Hematopoietic multipotent progenitor cell treated with erythropoietin and hydrocortisone succinate and interleukin-3 and kit ligand, for 6 days (in vitro differentiated cells): ENCODE results near the gene SKAP2.

ENCODE experiments used
- DNase-seq: peaks from one replicate; pipeline ENCODE4 v3.0.0-alpha.2; 2015

SKAP2 gene, protein sequence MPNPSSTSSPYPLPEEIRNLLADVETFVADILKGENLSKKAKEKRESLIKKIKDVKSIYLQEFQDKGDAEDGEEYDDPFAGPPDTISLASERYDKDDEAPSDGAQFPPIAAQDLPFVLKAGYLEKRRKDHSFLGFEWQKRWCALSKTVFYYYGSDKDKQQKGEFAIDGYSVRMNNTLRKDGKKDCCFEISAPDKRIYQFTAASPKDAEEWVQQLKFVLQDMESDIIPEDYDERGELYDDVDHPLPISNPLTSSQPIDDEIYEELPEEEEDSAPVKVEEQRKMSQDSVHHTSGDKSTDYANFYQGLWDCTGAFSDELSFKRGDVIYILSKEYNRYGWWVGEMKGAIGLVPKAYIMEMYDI

DNA sequence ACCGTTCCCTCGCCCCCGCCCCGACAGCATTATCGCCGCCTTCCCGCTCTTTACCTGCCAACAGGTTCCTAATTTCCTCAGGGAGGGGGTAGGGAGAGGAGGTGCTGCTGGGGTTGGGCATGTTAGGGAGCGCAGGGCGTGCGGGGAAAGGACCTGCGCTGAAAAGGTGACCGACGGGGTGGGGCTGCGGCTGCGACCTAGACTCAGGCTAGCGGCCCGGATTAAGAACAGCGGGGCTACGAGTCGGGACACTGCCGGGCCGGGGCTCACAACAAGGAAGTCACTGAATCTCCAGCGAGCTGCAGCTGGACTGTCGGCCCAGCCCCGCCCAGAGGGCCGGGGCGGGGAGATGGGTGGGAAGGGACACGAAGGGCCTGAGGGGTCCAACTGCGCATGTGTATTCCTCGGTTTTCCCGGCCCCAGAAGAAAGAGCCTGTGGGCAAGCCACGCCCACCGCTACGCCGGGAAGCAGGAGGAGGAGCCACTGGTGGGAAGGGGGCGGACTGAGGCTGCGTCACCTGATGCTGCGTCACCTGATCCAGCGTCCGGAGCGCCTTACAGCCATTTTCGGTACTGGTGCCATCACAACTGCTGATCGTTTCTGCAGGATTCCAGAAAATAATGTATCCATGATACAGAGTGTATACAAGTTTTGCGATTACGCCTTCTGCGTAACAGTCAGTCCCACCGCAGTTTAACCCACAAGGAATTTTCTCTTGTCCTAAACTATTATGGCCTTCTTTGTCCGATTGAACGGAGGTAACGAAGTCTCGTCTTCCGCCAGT is at the start of gene SKAP2:
Gene SKAP2, minus strand, starts transcription at position 282 of the 785 bp plus-strand sequence. Its CDS starts 161 bp downstream, at position 121.
- DNase-seq: peak; percentile 98

DNA sequence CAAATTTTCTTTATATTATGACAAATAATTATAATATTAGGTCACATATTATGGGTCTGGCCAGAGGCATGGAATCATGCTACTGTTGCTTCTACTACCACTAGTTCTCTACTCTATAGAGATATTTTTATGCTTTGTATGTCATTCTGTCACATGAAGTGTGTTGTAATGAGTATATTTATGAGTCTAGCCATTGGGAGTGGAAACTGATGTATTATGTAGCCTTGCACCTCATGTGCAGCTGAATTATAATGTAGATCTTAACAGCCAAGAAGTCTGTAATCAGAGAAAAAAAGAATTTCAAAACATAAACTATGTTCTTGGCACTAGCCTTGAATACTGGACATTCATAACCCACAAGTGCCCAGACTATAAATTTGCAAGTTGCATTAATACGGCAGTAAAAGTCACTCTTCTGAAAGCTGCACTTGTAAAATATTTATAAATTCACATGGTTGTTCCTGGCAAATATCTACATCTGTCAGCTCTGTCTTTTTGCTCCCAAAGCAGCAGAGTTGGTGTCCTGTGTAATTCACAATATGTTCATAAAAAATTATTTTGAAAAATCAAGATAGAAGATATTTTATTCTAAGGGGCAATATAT is 48.6 kb upstream of the SKAP2 start:
- DNase-seq: no peak

DNA sequence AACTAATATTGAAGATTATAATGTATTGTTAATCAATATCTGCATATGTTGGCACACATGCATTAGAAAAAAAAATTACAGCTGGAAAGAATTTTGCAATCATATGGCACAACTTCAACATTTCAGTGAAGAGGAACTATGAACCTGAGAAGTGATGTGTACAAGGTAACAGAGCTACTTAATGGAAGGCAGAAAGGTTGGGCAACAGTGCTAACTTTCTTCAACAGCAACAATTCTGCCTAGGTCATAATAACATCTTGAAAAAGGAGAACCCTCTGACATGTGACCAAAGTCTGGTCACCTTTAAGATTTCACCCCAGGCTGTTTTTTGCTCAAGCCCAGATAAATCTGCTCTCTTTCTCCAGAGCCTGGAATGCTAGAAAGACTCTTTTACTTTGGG is 47.9 kb upstream of the SKAP2 start:
- DNase-seq: peak; percentile 53

DNA sequence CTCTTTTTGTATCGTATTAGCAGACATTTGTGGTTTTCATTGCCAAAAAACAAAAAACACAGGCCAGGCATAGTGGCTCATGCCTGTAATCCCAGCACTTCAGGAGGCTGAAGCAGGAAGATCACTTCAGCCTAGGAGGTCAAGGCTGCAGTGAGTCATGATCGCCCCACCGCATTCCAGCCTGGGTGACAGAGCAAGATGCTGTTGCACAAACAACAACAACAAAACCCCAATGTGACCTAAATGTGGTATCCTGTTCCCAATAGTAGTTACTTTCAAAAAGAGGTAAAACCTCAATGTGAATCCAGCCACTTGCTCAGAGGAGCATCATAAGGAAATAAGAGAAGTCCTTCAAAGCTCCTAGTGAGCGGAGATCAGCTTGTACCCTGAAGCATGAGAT is 45.8 kb upstream of the SKAP2 start:
- DNase-seq: no peak

DNA sequence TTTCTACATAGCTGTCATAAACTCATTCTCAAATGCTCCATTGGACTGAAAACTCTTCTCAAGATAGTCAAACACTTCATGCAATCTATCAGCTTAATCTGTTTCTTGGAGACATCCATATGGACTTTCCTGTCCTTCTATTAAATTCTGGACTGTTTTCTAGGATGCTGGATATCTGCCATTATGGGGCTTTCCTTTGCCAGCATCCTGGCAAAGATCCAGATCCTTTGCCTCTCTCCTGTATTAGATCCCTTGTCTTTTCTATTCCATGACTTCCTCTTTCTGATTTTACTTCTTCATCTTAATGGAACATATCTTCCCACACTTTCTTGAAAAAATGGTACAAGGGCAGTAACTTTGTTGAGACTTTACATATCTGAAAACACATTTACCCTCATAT is 35.9 kb upstream of the SKAP2 start:
- no peak for DNase-seq

DNA sequence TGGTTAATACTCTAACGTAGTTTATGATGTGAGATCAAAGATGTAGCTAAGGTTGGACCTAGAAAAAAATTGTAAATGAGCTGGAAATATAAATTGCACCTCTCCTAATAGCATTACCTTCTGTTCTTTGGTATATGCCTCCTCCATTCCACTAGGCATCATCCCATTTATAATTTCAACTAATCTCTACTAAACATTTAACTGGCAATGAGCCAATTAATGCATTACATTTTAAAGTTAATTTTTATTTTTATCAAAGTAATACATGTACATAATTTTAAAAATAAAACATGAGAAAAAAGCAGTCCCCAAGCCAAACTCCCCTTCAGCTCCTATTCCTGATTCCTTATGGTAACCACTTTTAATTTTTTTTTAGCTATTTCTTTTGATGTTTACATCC is 35.1 kb upstream of the SKAP2 start:
- DNase-seq: no peak

DNA sequence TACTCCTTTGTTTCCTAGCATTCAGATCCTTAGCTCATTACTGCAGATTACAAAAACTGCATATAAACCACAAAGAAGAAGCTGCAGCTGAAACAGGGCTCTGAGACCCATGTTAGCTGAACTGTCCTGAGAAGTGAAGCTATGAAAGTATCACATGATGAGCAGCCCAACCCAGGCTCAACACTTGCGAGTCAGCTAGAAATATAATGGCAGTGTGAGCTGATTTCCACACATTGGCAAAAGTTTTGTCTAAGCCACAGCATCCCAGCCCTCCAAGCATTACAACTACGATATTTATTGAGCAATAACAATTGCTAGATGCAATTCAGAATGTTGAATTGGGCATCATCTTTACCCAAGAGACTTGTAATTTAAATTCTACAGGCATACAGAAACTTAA is 34.5 kb upstream of the SKAP2 start:
- DNase-seq: no peak

DNA sequence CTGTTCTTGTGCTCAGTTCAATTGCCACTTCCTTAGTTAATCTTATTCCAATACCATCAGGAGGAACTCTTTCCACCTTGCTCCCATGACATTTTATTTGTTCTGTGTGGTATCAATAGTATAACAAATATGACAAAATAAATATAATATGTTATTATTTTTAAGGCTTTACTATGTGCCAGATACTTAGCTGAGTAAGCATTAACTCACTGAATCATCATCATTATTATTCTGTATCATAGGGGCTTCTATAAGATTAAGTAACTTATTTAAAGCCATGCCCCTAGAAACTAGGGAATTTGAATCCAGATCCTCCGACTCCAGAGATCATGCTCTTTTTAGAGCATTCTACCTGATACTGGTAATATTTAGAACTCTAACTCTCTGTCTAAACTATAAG is 33.5 kb upstream of the SKAP2 start:
- DNase-seq: no peak

DNA sequence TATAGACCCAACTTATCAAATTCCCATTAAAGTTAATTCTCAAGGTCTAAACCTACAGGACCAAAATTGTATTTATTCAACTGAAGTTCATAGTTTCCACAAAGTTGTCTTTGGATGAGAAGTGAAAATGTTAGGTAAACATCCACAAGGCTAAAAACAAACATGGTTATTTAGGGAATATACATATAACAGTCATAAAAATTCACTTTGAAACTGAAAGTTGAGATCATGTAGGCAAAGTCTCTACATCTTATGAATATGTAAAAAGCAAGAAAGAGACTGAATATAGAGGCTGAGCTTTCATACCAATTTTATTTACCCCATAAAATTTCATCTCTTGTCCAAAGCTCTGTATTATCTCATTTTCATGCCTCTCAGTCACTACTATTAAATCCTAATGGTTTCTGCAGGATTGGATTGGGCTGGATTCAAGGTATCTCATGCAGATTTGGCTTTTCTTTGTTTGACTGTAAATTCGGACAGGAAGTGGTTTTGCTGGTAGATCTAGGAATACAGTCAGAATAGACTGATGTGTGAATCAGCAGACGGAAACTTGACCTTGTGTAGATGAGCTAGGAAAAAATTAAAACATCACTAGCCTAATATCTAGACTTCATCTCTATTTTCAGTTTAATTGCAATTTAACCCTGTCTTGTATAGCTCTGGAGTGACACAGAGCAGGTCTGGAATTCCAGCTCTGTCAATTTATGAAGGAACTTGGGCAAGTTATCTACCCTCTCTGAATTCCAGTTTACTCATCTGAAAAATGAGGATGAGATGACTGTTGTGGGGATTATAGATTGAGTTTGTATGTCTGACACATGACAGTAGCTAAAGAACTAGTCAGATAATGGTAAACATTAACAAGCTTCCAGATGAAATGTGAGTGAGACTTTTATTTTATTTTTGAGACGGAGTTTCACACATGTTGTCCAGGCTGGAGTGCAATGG is 27.3 kb upstream of the SKAP2 start:
- no peak for DNase-seq

DNA sequence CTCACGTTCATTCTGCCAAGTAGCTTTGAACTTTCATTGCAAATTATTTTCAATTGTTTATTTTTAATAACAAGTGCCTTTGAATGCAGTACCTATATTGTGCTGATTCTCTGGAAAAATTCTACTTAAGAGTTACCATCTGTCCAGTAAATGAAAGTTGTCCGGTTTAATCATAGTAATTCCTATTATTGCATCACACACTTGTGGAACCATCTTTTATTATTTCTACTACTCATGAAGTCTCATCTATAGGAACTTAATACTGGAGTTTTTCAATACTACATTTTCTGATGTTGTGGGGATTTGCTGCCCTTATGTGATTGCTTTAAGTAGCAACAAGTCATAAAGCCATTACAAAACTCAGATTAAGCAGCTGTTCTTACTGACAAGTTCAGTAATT is 16.5 kb upstream of the SKAP2 start:
- DNase-seq: no peak

DNA sequence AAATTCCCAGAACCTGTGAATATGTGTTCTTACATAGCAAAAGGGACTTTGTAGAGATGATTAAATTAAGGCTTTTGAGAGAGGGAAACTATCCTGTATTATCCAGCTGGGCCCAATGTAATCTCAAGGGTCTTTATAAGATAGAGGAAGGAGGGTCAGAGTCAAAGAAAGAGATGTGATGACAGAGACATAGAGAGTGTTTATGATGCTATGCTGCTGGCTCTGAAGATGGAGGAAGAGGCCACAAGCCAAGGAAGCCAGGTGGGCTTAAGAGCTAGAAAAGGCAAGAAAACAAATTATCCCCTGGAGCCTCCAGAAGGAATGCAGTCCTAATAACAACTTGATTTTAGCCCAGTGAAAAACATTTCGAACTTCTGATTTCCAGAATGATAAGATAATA is 15.3 kb upstream of the SKAP2 start:
- no peak for DNase-seq

DNA sequence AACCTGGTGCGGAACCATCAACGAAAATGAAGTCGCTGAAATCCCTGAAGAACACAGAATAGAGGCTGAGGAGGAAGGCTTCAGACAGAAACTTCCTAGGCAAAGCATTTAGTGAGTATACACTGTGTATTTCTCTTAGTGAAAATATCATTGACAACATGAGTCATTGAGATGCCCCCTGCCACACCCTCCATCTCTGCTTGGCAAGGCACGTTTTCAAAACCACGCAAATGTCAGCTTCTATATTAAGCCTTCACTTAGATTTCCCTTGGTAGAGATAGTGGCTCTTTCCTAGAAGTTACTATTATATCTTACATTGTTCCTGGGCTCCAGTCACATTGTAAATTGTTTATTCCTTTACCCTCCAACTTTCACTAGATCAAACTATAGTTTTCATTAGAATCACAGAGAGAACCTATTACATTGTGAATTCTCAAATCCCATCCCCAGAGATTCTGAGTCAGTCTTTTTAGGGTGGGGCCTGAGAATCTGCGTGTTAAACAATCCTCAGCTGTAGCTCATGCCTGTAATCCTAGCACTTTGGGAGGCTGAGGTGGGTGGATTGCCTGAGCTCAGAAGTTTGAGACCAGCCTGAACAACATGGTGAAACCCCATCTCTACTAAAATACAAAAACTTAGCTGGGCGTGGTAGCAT is 4.6 kb upstream of the SKAP2 start:
- DNase-seq: peak; percentile 46

DNA sequence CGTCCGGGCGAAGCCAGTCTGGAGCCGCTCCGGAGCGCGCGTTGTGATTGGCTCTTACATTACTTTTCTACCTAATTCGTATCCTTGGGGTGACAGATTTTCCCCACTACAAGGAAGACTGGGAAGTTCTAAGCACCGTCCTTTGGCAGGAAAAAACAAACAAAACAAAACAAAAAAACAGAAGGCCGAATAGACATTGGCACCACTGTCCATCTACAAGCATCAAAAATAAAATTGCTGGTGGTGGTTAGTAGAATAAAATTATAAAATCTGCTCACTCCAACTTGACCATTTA is 651 bp upstream of the SKAP2 start:
- no peak for DNase-seq

DNA sequence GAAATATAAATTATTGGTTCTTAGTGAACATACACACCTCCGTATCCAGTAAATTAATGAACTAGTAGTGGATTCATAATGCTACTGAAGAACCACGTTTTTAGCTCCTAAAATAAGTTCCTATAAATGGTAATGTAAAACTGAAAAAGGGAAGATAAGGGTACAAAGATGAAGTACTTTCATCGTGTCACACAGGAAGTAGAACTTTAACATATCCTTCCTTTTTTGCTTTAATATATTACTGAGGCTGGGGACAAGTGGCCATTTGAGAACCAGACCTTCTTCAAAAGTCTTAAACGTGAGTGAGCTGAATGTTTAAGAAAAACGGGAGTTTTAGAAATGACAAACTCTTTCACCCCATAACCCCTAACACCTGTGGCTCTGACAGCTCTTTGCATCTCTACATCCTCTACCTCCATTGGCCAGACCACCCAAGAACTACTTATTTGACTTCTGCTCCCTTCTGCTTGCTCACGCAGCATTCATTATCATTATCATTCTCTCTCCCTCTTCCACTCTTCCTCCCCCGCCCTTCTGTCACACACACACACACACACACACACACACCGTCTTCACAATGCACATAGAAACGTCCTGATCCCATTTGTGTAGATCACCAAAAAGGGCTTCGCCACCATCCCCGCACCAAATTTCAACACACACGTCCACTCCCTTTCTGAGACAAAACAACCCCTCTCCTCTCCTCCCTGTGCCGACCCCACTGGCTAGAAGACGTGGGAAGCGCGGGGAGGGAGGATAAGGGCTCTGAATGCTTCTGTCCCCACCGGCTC is 677 bp downstream of the SKAP2 start:
- DNase-seq: peak; percentile 65

DNA sequence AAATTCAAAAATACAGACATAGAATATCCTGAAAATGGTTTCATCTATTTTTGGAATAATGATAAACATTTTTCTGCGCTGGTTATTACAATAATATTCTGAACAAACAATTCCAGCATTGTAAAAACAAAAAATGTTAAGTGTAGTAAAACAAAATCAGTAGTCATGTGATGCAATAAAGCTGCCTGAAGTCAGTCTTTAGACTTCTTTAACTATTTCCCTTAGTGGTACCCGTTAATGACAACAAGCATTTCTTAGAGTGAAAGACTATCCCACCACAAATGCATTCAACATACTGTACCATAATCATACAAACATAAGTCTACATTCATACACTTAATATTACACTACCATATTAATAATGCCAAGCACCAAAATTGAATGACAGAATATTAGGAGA is 1.6 kb downstream of the SKAP2 start:
- no peak for DNase-seq

DNA sequence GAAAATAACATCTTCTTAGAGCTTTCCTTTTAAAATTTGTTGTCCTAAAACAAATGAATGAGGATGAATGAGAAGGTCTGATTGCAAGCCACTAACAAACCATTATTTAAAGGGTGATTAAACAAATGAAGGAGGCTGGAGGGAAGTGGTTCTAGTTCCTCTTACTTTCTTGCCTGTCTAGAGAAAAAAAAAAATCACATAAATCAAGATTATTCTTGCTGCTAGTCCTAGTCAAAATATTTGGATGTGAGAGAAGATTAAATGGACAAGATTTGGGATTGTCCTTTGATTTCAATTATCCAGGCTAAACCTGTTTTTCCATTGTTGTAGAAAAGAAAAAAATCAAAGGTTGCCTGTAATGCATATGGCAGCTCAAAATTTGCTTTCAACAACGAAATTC is 3.3 kb downstream of the SKAP2 start:
- DNase-seq: no peak

DNA sequence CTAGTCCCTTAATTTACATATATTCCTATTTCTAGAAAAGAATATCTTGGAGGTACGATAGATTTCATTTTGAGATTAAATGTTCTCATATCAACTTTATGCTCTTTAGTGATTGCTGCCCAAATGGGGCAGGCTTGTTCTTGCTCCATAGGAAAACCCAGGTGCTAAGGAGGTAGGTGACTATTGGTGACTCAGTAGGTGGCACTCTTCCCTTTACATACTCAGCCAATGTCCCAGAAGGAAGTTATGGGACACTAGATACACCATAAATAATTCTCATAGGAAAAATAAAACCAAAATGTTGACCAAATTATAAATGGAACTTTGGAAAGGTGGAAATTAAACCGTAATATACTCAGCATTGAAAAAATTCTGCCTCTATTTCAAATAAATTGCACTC is 4.0 kb downstream of the SKAP2 start:
- no peak for DNase-seq

DNA sequence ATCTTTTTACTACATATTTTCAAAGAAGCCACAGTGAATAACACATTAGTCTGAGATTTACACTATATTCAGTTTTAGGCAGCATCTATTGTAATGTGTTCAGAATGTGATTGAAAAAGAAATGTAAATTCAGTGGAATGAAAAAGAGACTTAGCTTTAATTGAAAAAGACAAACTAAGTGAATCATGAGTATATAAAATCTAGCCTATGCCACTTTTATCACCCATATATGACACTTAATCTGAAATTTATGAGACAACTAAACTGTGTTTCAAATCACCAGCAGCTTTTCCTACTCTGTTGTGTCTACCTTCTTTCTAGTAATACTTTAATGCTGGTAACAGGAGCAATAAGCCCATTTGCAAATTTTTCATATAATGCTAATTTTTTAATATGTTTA is 4.7 kb downstream of the SKAP2 start:
- DNase-seq: no peak

DNA sequence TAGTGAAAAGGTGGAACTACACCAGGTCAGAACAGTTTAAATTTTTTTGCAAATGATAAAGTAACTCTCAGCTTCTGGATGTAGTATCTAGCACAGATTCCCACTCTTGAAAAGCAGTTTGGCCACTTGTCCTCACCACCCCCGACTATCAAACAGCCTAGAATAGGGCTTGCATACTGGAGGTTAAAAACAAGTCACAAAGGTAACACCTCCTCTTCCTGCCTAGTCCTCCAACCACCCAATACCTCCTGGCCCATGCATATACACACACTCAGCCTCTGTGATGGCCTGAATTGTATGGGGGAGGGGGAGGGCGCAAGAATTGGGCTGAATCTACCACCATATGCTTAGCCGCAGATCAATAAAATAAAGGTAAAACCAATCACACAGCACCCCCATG is 5.7 kb downstream of the SKAP2 start:
- no peak for DNase-seq

DNA sequence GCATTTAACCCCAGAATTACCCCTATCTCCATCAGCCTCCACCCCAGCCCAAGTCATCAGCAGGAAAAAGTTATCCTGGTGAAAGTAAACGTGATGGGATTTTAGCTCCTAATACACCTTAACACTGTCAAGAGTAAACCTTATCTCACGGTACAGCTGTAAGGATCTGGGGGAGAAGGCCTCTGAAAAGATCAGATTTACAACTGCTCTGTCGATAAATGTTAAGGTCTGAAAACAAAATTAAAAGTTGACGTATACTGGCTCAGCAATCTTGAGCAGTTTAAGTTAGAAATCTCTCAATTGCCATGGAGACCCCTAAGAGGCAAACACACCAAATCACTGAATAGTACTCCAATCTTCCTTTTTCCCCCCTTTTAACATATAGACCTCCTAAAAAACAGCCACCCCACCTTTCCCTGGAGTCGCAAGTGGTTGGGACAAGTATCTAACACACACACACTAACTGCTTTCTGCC is 6.1 kb downstream of the SKAP2 start:
- peak; percentile 34 for DNase-seq

DNA sequence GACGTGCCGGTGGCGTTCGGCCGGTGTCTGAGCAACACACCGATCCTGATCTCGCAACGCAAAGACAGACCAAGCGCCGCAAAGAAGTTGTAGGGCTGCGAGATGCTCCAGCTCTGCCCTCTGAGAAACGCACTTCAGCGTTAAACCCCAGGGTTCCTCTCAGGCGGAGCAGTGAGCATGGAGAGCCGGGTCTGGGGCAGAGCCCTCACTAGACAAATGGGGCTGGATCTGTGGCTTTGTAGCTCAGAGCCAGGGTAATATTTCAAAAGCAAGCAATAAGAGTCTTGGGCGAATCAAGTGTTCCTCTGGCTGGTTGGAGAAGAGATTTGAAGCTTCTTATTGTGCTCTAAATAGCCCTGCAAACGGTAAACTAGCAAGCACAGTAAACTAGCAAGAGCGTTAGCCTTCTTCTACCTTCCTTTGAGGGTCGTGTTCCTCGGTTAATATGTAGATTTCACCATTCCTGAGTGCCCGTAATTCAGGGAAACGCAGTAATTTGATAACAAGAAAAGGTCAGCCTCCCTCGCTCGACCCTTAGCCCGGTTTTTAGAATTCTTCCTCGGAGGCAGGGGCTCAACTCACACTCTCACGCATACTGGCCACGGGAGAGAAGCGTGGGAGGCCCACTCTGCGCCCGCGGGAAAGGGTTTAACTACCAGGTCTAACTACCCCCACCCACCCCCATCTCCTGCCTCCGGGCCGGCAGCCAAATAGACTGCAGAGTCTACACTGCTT is 6.7 kb downstream of the SKAP2 start:
- peak; percentile 59 for DNase-seq
